Stimulated activated CD4-positive, alpha-beta T cell treated with anti-CD3 and anti-CD28 coated beads, Interleukin-15, amount 100 ng/mL, for 24 hours (primary cell): ENCODE data around the gene TEX29.
A peak's percentile ranks its signal among the peaks of the same experiment; 100 is the strongest.

ENCODE experiments used
- DNase-seq: peaks from one replicate; pipeline ENCODE4 v3.0.0-alpha.2; 2020

Gene TEX29

DNA sequence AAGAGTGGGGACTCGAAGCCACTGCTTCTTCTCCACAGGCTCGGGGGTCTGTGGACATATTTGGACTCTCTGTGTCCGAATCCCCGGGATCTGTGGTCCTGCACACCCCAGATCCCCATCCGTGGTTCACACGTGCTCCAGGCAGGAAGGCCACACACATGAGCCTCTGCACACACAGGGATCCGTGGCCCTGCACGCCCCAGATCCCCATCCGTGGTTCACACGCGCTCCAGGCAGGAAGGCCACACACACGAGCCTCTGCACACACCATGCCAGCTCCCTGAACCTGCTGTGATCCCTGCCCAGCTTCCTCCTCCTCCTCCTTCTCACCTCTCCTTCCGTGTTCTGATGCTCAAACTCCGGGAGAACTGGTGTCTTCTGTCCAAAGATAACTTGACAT, 3.1 kb downstream of the TEX29 start:
- DNase-seq: no peak

DNA sequence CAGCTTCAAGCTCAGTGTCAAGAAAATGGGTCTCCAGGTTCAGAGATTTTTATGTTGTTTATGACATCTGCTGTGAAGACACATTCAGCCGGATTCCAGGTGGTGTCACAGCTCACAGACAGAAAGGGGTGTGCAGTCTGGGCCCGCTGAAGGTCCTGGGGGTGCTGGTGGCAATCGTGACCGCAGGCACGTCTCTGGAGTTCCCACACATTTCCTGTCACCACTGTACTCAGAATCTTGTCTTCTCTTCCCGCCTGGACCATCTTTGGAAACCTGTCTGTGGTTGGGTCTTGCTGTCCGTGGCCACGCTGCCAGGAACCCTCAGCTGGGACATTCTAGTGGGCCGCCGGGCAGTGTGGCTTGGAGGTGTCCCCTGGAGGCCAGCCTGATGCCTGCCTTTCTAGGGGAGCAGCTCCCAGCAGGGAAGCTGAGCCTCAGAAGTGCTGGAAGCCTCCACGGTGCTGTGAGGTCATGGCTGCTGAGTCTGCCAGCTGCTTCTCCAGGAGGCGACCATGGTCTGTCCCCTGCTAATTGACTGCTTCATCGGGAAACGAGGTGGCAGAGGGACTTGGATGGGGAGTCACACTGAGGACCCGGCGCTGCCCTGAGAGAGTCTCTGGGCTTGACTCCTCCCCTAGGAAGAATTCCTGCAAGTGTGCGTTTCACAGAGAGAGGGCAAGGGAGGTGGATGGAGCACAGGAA, 3.7 kb downstream of the TEX29 start:
- peak; percentile 25 for DNase-seq

DNA sequence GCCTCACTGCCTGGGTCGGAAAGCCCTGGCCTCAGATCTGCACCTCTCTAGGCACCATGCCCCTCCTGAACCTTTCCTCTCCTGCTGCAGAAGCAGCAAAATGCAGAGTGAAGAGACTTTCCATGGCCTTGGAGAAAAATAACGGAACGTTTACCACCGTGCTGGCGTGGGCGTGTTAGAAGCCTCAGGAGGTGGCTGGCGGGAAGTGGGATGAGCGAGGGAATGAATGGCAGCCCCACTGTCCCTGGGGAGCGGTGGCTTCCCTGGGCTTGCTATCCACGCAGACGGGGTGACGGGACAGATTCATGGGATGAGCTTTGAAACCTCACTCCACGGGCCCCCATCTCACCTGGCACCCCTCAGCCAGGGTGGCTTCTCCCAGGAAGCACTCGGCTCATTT, 4.3 kb downstream of the TEX29 start:
- DNase-seq: no peak

DNA sequence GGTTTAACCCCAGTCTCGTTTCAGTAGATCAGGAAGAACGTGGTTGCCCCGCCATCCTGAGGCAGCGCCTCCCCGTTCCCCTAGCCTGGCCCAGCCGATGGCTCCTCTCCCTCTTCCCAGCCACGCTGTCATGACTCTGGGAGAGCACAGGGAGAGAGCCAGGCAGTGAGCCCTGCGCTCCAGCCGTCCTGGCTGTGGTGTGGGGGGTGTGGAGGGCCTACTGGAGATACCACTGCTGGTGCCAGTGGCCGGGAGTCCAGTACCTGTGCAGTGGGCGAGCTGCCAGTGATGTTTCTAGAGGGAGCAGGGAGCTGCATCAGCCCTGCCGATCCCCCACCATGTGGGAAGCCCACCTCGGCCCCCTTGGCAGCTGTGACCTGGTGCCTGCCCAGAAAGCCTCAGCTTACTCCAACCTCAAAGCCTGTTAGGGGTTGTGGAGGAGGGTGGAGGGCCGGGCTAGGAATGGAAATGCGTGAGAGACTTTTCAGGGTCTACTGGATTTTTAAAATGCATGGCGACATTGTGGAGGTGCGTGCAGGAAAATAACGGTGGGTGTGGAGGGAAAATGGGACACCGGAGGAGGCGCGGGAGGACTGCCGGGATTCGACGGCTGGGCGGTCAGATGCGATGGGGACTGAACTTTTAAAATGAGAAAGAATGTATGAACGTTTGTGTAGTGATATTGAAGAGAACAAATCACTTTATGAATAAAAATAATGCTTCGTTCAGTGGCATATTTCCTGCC, 4.9 kb downstream of the TEX29 start:
- DNase-seq: no peak

DNA sequence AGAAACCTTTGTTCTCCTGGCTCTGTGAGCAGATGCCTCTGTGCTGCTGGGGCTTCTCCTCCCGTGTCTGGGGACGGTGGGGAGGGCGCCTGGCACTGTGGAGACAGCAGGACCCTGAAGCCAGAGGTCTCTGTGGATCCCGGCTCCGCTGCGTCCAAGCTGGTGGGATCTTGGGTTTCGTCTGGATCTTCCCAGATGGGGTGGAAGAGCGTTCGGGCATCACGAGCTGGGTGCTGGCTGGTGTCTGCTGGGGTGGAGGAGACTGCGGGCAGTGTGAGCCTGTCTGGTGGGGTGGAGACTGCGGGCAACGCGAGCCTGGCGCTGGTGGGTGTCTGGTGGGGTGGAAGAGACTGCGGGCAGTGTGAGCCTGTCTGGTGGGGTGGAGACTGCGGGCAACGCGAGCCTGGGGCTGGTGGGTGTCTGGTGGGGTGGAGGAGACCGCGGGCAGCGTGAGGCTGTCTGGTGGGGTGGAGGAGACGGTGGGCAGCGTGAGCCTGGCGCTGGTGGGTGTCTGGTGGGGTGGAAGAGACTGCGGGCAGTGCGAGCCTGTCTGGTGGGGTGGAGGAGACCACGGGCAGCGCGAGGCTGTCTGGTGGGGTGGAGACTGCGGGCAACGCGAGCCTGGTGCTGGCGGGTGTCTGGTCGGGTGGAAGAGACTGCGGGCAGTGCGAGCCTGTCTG, 5.6 kb downstream of the TEX29 start:
- DNase-seq: no peak

DNA sequence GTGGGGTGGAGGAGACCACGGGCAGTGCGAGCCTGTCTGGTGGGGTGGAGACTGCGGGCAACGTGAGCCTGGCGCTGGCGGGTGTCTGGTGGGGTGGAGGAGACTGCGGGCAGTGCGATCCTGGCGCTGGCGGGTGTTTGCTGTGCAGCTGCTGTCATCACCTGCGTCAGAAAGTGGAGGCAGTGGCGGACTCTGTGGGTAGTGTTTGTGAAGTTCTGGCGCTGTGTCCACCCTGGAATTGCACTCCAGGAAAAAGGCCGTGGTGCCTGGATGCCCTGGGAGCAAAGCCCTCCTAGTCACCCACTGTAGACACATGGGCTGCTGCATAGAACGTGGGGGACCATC, 6.2 kb downstream of the TEX29 start:
- DNase-seq: no peak

DNA sequence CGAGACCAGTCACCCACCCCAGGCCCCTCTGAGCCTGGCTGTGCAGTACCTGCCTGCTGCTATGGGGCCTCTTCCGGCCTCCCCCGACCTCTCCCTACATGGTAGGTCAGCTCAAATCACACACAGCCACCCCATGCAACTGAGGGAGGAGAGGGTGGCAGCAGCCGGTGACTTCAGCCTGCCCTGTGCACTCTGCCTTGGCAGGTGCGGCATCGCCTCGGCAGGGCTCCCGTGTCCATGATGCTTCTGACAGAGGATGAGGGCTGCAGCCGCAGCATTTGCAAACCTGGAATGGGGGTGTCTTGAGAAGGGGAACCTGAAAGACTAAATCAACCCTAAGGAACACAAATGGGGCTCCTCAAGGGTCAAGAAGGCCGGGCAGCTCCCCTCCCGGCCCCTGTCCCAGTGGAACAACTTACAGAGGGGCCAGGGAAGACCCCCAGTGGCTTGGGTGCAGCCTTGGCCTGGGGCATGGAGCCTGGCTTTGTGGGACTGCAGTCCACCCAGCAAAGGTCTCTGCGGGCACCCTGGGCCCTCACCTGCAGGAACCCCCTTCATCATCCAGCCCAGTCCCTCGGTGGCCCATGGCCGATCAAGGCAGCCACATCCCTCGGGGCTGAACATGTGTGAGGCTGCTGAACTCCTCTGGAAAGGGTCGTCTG, 6.7 kb downstream of the TEX29 start:
- no peak for DNase-seq

DNA sequence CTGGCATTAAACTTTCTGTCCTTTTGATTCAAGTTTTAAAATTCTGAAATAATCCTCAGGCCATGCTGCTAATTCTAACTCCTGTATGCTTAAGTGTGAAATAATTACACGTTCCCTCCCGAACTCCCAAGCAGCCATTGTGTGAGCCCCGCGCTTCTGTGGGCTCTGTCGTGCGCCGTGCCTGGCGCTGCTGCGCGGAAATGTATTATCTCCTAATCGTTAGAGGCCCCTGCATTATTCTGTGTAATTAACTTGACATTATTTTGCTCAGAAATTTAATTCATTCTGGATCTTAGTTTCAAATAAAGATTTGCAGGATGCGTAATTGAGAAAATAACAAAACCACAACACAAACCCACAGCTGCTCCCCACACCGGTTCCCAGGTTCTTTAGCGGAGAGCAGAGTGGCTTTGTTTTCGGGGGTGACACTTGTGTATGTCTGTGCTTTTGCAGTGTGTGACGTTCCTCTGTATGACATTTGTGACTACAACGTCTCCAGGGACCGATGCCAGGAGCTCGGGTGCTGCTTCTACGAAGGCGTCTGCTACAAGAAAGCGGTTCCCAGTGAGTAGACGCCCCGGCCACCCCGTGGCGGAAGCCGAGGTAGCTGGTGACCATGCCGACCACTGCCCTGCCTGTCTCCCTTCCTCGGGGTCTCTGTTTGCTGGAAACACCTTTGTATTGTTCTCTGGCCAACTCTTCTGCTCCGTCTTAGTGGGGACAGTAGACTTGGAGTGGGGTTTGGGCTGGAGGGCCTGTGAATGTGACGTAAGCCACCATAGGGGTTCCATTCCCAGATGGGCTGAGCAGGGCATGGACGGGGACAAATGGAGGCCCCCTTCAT, 7.5 kb downstream of the TEX29 start:
- no peak for DNase-seq

DNA sequence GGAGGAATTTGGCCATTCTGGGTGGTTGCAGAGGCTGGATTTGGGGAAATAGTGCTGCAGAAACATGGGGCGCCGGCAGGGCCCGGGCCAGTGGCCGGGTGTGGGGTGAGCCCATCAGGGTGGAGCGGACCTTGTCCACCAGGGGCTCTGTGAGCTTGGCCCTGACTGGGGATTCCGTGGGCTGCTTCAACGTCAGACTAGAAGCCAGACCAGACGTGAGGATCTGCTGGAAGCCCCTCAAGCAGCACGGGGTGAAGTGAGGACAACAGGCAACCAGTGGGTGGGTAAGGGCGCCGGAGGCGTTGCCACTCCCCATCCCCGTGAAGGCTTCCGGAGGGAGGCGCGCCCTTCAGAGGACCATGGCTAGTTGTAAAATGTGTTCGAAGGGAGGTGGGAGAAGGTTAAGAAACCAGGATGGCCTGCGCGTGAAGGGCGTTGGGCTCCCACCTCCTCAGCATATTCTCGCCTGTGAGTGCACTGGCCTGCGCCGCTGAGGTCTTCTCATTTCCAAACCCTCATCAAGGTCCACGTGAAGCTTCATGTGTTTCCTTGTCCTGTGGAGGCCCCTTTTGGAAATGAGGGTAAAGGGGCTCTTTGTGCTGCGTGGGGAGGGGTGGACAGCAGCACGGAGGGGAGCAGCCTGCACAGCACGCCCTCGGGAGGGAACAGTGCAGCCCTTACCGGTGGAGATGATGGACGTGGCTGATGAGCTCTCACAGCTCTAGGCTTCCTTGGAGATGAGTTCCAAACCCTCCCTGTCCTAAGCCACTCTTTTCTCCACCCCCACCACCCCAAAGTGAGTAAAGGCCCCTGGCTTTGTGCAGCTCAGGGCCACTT, 8.3 kb downstream of the TEX29 start:
- no peak for DNase-seq

DNA sequence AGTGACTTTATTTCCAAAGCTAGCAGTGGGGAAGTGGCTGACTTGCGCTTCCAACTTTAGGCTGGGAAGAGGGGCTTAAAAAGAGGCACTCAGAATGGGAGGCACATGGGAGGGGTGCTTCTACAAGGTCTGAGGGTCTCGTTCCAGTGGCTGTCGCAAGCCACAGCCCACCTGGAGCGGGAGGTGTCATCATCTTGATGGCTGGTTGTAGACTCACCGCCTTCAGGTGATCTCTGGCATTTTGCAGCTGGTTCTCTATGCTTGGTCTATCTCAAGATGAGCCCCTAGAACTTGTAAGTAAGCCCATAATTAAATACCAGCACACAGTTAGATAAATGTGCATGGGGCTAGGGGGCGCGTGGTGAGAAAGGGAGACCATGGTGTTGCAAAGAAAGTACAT, 9.2 kb downstream of the TEX29 start:
- DNase-seq: no peak

DNA sequence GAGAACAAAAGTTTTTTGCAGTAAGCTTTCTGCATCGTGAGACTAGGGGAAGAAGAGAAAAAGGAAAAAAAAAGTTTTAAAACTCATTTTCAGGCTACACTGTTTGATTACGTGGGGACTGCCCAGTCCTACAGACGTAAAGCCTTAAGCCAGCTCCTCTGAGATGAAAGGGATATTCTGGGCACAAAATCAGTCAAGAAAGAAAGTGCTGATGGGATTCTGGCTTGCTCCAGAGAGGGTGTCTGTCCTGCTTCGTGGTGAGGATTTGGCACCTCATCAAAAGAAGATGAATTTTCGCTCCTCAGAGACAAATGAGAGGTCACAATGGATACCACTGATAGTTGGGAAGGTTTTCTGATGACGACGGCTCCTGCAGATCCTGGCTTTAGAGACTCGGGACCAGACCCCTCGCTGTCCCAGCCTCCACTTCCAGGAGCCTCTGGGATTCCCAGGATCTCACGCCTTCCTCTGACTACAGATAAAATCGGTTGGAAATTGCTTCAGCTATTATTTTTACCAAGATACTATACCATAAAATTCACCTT, 9.7 kb downstream of the TEX29 start:
- DNase-seq: no peak

DNA sequence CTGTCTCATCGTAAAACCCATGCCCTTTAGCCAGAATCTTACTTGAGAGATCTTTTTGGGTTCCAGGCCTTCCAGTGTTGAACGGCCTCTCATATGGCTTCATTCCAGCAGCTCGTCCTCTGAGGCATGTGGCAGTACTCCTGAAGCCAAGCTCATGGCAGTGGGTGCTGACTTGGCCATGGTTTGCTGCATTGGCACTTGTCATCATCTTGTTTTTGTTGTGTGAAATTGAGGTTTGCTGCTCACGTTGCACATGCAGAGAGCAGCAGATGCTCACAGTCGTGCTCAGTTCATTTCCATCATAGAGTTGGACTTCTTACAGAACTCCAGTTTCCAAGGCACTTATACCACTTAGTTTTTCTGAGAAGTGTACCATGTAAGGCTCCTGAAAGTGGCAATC, 14.9 kb downstream of the TEX29 start:
- no peak for DNase-seq

DNA sequence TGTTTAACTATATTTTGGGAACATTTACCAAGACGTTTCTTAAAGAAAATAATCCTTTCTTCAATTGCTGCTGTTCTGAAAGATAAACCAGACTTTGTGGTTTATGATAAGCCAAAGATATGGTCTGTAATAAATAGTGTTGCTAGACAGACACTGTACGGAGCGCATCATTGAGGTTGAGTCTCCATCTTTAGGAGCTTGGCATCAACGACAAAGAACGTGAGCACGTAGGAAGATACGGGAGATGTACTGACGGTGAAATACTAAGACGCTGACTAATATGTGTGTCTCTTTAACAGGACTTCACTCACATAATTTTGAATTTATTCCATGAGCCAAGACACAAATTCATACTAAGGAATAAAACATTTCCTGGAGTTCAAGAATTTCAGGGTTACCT, 16.2 kb downstream of the TEX29 start:
- no peak for DNase-seq

DNA sequence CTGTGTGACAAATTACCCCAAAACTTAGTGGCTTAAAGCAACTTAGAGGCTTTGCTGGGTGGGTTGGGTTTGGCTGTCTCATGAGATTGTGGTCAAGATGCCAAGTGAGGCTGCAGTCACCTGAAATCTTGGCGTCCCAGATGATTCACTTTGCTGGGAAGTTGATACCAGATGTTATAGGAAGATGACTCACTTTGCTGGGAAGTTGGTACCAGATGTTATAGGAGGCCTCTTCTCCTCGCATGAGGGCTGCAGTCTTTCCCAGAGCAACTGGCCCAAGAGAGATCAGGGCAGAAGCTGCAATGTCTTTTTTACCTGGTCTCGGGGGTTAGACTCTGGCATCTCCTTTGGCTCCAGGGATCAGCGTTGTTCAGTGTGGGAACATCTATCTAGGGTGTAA, 16.8 kb downstream of the TEX29 start:
- no peak for DNase-seq

DNA sequence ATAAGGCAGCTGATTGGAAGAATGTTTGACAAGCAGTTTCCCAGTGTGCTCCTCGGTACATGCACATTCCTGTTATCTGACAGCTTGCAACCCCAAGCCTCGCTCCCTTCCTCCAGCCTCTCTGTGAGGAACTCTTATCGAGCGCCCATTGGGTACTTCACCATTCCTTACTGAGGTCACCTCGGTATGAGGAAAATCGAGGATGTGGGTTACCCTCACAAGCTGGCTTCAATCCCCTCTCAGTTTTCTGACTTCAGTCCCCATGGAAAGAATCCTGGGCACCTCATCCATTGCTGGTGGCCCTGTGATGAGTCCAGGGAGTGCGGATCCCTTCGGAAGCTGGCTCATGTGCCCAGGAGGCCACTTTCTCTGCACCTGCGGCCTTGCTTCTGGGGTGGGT, 17.3 kb downstream of the TEX29 start:
- no peak for DNase-seq

DNA sequence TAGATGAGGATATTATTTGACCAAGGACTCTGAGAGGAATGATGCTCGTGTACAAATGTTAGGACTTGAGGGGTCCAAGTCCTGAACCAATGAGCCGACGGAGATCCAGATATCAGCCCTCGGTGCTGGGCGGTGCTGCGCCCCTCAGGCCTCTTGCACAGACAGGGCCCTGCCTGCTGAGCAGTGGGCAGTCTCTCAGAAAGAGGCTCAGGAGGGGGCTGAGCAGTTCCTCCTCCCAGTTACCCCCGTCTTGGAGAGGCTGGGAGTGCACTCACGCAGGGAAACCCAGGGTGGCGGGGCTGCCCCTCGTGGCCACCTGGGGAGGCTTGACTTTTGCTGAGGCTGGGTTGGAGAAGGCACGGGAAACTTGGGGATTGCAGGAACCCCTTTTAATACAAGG, 18.4 kb downstream of the TEX29 start:
- DNase-seq: no peak

DNA sequence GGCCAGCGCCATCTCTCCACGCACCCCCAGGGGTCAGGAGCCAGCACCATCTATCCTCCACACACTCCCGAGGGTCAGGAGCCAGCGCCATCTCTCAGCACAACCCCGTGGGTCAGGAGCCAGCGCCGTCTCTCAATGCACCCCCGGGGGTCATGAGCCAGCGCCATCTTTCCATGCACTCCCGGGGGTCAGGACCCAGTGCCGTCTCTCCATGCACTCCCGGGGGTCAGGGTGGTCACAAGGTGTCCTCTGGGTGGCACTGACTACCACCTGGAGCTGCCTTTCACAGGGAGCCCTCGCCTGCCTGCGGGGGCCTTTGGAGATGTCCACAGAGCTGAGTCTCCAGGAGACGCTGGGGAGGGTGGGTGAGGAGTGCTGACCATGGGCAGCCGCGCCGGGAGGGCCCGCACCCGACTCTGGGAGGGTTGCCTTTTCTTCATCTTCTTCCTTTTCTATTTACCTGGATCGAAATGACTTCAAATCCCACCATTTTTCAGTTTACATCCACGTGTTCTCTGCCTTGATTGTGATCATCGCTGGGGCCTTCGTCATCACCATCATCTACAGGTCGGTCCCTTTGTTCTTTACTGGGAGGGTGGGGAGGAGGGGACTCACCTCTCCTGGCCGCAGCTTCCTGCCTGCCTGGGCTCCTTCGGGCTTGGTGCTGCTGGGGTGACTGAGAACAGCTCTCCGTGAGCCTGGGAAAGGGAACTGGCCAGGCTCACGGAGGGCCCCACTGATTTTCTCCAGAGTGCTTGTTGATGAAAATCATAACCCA, 19.1 kb downstream of the TEX29 start:
- DNase-seq: no peak

DNA sequence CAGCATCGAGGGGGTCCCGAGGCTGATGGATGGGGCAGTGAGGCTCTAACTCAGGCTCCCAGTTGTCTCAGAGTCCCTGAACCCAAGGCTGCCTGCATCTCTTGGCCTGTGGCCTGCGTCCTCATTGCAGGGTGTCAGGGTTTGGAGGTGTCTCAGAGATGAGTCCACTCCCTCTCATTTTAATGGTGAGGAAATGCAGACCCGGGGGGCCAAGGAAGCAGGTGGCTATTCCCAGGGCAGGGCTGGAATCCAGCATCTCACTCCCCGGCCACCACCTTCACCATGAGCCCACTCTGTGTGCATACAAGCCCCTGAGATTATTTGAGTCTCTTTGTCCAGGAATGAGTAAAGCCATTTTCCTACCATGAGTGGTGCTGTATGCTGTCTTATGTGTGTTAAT, 21.4 kb downstream of the TEX29 start:
- no peak for DNase-seq

DNA sequence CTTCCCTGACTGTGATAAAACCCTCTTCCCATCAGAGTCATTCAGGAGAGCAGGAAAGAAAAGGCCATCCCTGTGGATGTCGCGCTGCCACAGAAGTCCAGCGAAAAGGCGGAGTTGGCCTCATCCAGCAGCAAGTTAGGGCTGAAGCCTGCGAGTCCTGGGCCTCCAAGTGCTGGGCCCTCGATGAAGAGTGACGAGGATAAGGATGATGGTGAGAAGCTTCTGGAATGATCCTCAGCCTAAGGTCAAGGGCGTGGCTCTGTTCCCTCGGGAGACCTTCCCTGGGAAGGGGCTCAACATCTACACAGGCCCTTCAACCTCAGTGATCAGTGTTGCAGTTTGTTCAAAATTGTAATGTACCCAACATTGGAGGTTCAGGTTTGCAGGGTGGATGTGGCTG, 22.3 kb downstream of the TEX29 start:
- no peak for DNase-seq

DNA sequence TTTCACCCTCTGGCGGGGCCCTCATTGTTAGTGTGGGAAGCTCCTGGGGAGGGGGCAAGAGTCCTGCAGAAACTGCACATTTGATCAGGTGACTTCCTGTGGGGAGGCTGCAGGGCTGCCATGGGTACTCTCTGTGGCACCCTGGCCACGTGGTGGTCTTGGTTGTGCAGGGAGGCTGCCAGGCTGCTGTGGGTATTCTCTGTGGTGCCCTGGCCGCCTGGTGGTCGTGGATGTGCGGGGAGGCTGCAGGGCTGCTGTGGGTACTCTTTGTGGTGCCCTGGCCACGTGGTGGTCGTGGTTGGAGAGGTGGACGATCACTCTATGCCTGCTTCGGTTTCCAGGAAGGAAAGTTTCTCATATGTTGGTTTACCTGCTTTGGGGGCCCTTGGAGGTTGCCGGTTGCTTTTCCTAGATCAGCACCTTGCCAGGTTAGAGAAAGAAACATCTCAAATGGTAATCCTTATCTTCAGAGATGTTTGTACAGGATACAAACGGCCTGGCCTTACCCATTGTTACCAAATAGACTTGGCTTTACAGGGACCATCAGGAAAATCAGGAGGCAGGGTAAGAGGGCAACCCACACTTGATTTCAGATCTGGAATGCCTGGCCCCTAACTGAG, 22.9 kb downstream of the TEX29 start:
- DNase-seq: no peak
